Activated CD4-positive, alpha-beta T cell treated with anti-CD3 and anti-CD28 coated beads, Interleukin-10, Interleukin-2, amounts not matched to agents 100 ng/mL and 50 ng/mL, durations not matched to agents 16 hours and 8 hours (primary cell): ENCODE results near the gene RNF112.

Source experiments
- DNase-seq: peaks from one replicate; pipeline ENCODE4 v3.0.0-alpha.2; 2020

The RNF112 gene

DNA sequence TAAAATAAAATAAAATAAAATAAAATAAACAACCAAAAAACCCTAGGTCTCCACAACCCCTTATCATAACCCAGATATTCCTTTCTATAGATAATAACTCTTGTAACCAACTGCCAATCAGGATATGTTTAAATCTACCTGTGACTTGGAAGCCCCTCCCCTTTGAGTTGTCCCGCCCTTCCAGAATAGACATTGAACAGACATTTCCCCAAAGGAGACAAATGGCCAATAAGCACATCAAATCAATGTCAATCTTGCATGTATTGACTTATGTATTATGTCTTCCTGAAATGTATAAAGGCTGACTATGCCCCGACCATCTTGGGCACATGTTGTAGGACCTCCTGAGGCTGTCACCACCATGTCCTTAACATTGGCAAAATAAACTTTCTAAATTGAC, 34.2 kb upstream of the RNF112 start:
- DNase-seq: peak; percentile 16

DNA sequence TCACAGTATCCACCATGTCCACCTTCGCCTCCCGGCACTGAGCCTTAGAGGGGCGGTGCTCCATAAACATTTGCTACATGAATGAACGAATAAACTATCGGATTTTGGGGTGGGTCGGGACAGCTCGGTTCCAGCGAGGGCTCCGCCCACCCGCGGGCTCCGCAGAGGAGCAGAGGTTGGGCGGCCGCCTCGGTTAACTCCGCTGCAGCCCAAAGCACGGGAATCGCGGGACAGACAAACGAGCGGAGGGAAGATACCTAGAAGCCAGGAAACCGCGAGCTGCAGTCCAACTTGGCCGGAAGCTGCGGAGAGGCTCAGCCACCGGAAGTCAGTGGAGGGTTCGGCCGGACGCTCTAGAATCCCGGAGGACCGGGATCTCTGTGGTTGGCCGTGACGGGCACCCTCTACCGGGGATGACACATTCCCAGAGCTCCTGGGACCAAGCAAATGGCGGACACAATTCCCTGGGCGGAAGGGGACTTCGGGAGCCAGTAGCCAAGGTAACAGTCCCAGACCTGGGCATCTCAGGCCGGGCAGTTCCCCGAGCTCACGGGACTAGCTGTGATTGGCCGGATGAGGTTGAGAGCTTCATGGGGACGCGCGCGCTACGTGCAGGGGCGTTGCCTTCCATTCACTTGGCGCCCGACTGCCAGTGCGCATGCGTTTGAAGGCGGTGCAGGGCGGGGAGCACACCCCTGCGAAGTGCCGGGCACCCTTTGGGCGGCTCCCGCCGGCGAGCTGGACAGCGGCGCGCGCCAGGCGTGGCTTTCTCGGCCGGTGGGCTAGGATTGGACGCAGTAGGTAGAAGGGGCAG, 33.2 kb upstream of the RNF112 start:
- DNase-seq: peak; percentile 99

DNA sequence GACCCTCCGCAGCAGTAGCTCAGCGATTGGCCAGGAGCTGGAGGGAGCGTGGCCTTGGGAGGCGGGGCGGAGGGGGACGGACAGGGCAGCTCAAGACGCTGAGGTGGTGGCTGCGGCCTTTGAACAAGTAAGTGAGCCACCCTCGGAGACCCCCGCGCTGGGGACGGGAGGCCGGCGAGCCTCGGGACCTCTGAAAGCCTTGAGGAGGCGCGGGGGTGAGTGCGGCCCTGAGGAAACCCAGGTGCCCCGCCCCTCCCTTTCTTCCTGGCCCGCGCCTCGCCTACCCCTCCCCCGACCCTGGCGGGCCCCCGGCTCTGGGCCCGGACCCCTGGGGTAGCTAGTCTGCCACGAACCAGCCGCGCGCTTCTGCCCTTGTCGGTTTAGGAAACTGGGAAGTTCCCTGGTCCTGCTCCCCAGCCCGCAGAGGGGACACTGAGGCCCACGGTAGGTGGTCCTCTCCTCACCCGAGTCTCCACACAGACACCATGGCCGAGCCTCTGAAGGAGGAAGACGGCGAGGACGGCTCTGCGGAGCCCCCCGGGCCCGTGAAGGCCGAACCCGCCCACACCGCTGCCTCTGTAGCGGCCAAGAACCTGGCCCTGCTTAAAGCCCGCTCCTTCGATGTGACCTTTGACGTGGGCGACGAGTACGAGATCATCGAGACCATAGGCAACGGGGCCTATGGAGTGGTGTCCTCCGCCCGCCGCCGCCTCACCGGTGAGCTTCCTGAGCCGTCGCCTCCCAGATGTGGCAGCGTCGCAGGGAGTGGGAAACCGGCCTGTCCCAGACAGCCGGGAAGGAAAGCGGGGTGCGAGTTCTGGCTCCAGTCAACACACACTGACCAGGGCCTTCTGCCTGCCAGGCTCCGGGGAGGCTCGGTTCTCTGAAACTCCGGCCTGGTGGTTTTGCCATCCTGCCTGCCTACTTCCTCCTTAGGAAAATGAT, 32.3 kb upstream of the RNF112 start, which contains the start of gene MAPK7:
MAPK7 (plus strand) TSS at position 83 of the 945 bp plus-strand sequence; CDS start at position 486, 403 bp downstream.
- no peak for DNase-seq

DNA sequence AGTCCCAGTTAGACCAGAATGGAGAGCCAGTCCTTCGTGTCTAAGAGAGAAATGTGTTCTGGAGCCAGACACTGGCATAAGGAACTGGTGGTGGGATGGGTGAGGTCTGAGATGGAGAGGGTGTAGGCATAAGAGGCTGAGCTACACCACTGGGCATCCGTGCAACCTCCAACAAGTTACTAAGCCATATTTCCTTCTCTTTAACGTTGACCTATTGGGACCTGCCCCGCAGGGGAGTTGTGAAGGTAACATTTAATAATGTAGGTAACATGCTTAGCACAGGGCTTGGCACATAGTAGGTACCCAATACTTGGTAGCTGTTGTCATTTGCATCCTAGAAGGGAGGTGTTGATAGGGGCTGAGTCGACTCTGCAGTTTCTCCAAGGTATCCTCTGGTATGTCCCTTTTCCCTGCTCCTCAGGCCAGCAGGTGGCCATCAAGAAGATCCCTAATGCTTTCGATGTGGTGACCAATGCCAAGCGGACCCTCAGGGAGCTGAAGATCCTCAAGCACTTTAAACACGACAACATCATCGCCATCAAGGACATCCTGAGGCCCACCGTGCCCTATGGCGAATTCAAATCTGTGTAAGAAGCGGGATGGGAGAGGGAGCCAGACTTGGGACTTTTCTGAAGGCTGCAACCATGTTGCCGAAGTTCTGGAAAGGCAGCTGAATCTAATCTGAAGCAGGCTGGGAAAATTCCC, 31.5 kb upstream of the RNF112 start:
- no peak for DNase-seq

DNA sequence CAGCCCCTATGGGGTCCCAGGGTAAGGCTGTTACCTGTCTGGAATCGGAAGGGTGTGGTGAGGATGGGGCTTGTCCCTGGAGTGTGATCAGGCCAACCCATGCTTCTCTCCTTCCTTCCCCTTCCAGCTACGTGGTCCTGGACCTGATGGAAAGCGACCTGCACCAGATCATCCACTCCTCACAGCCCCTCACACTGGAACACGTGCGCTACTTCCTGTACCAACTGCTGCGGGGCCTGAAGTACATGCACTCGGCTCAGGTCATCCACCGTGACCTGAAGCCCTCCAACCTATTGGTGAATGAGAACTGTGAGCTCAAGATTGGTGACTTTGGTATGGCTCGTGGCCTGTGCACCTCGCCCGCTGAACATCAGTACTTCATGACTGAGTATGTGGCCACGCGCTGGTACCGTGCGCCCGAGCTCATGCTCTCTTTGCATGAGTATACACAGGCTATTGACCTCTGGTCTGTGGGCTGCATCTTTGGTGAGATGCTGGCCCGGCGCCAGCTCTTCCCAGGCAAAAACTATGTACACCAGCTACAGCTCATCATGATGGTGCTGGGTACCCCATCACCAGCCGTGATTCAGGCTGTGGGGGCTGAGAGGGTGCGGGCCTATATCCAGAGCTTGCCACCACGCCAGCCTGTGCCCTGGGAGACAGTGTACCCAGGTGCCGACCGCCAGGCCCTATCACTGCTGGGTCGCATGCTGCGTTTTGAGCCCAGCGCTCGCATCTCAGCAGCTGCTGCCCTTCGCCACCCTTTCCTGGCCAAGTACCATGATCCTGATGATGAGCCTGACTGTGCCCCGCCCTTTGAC, 30.3 kb upstream of the RNF112 start:
- DNase-seq: no peak

DNA sequence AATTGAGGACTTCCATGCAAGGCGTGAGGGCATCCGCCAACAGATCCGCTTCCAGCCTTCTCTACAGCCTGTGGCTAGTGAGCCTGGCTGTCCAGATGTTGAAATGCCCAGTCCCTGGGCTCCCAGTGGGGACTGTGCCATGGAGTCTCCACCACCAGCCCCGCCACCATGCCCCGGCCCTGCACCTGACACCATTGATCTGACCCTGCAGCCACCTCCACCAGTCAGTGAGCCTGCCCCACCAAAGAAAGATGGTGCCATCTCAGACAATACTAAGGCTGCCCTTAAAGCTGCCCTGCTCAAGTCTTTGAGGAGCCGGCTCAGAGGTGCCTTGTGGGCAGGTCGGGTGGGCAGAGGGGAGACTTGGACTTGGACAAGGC, 29.7 kb upstream of the RNF112 start:
- DNase-seq: no peak

DNA sequence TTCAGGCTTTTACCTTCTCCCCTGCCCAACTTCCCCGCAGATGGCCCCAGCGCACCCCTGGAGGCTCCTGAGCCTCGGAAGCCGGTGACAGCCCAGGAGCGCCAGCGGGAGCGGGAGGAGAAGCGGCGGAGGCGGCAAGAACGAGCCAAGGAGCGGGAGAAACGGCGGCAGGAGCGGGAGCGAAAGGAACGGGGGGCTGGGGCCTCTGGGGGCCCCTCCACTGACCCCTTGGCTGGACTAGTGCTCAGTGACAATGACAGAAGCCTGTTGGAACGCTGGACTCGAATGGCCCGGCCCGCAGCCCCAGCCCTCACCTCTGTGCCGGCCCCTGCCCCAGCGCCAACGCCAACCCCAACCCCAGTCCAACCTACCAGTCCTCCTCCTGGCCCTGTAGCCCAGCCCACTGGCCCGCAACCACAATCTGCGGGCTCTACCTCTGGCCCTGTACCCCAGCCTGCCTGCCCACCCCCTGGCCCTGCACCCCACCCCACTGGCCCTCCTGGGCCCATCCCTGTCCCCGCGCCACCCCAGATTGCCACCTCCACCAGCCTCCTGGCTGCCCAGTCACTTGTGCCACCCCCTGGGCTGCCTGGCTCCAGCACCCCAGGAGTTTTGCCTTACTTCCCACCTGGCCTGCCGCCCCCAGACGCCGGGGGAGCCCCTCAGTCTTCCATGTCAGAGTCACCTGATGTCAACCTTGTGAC, 29.1 kb upstream of the RNF112 start:
- DNase-seq: no peak

DNA sequence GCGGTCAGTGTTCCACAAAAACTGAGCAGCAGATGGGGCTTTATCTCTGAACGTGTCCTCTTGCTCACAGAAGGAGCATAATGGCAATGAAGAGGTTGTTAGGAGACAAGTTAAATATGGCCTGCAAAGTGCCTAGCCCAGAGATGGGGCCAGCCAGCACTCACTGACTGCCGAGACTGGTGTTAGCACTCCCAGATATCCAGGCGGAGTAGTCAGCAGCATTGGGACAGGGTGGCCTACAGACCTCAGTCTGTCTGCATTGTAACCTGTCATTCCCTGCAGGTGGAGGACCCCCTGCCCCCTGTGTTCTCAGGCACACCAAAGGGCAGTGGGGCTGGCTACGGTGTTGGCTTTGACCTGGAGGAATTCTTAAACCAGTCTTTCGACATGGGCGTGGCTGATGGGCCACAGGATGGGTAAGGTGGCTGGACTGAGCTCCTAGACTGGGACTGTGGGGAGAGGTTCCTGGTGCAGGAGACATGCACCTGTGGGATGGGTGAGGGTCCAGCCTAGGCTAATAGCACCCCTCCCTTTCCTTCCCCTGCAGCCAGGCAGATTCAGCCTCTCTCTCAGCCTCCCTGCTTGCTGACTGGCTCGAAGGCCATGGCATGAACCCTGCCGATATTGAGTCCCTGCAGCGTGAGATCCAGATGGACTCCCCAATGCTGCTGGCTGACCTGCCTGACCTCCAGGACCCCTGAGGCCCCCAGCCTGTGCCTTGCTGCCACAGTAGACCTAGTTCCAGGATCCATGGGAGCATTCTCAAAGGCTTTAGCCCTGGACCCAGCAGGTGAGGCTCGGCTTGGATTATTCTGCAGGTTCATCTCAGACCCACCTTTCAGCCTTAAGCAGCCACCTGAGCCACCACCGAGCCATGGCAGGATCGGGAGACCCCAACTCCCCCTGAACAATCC, 28.2 kb upstream of the RNF112 start:
- DNase-seq: no peak

DNA sequence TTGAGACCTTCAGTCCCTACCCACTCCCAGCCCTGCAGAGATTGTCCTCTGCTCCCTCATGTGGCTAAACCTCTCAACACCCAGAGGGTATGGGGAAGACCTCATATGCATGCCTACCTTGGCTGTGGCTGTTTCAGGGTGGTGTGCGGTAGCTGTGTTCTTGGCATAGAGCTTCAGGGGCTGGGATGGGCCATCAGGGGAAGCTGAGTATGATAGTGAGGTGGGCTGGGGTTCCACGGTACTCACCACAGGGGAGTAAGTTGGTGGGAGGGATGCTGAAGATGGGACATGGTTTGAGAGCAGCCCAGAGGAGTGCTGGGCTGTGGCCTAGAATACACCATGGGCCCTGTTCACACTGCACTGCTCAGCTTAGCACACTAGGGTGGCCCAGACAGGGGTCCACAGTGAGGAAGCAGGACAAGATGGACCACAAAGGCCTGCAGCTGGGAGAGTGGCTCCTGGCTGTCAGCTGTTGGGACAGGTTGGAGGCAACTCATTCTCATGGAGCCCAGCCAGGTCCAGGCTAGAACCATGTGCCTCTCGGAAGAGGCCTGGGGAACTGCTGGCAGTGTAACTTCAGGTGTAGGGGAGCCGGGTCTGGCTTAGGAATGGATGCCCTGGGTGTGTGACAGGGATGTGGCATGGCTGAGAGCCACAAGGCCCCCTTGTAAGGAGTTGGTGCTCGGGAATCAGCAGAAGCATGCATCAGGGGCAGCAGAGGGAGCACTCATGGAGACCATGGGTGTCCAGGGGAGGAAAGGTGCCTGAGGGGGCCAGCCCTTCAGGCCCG, 27.2 kb upstream of the RNF112 start:
- no peak for DNase-seq

DNA sequence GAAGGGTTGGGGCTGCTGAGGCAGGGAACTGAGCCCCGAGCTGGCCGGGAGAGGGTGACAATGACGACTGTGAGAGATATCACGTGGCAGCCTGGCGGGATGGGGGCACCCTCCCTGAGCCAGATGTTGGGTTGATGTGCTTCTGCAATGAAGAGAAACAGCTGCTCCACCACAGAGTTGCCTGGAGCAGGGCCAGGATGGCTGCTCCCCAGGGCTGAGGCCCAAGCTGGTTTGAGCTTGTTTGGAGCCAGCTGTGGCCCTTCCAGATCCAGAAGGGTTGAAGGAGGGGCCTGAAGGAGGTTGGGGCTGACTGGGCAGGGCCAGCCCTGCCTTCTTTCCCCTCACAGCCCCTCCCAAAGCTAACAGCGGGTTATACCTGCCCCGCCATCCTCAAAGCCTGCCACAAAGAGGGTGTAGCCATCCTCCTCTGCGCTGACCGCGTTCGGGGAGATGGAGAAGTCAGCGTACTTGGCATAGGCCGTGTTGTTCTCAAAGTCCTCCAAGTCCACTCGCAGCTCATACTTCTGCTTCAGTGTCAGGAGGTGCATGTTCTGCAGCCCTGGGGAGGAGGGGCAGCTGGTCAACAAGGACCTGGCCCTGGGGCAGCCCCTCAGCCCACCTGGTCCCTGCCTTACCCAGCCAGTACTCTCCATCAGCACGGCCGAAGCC, 26.2 kb upstream of the RNF112 start:
- DNase-seq: no peak

DNA sequence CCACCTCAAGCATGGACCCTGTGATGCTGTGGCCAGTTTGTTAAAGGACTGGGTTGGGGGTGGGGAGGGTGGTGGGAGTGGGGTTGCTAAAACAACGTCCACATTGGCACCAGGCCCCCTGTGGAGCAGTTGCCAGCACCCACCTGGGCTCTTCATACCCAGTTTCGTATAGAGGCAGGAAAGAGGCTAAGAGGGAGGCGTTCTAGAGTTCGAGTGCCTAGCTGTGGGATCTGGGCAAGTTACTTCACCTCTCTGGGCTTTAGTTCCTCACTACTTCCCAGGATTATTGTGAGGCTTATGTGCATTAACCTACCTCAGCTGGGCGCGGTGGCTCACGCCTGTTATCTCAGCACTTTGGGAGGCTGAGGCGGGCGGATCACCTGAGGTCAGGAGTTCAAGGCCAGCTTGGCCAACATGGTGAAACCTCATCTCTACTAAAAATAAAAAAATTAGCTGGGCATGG, 25.5 kb upstream of the RNF112 start:
- DNase-seq: no peak

DNA sequence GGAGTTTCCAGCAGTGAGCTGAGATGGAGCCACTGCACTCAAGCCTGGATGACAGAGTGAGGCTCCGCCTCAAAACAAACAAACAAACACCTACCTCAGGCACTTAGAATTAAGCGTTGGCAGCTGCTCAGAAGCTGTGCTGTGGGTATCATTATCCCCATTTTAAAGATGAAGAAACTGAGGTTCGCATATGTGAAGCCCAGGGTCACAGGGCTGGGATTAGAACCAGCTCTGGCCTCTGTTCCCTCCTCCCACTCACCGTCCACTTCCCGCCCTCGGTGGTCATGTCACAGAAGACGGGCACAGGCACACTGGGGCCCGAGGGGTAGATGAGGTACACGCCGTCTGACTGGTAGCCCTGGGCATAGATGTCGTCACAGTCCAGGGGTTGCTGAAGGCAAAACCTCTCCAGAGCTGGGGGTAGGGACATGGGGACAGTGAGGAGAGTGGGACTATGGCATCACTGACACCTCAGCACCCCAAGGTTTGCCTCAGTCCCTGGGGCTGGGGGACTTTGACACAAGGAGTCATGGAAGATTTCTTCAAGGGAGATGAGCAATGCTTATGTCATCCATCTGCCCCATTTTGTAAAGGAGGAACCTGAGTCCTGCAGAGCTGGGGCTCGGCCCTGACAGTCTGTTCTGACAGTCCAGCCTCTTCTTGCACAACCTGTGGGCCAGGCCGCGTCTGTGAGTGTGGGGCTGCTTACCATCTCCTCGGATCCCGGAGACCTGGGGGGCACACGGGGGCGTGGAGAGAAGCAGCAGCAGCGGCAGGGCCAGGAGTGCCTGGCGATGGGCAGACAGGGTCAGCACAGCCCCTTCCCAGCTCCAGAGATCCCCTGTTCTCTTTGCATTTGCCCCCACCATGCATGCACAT, 24.7 kb upstream of the RNF112 start:
- DNase-seq: no peak

DNA sequence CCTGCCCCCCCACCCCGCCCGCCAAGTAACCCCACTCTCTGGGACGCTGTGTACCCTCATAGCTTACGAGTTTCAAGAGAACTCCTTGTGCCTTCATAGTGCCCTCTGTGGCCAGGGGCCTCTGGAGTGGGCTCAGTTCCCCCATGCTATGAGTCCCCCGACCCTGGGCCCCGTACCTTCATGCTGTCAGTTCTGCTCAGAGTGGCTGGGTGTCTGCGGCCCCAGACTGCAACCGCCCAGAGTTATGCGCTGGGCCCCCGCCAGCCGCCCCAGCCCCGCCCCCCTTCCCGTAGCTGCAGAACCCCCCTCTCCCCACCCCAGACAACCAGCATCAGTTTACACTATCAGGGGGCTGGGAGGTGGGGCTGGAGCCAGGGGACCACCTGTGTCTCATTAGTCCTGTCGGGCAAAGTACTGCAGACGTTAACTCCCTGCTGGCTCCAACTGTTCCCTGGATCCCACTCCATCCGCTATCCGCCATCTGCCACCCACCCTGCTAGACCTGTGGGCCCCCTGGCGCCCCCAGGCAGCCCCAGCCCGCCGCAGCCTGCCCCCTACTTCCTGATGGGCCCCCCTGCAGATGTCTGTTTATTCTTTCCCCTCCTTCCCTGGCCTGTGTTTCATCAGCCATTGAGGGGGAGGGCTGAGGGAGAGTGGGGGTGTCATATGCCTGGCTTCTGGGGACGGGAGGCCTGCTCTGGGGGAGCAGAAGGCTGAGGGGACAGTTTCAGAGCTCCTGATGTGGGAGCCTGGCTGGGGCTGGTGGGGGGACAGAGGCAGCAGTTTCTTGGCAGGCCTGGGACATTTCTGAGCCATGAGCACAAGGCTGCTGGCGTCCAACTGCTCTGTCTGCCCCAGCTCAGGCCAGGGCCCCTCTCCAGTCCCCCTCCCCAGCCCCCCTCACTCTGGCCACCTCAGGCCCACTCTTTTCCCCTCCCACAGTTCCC, 23.8 kb upstream of the RNF112 start, which contains the start of gene MFAP4:
MFAP4 (minus strand) TSS at position 217 of the 947 bp plus-strand sequence; CDS start at position 182, 35 bp downstream.
- DNase-seq: no peak

DNA sequence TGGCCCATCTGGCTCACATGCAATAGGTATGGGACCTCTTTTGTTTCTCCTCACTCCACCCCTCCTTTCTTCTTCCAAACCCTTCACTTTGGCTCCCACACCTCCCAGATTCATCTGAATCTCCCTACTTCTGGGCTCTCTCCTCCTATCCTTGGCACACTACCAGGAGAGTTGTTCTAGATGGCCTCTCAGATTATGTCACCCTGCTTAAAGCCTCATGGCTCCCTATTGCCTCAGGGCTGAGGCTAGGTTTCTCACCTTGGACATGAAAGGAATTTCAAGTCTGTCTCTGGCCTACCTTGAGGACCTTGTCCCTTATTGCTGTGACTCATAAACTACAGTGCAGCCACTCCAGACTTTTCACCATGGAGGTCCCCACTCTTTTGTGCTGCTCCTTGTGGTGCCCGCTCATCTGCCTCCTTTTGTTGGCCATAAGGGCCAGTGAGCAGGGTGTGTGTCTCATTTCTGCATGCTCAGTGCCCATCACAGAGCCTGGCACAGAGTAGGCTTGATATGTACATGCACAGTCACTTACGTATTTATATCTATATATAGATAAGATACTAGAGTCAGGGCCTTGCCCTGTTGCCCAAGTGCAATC, 23.0 kb upstream of the RNF112 start:
- no peak for DNase-seq

DNA sequence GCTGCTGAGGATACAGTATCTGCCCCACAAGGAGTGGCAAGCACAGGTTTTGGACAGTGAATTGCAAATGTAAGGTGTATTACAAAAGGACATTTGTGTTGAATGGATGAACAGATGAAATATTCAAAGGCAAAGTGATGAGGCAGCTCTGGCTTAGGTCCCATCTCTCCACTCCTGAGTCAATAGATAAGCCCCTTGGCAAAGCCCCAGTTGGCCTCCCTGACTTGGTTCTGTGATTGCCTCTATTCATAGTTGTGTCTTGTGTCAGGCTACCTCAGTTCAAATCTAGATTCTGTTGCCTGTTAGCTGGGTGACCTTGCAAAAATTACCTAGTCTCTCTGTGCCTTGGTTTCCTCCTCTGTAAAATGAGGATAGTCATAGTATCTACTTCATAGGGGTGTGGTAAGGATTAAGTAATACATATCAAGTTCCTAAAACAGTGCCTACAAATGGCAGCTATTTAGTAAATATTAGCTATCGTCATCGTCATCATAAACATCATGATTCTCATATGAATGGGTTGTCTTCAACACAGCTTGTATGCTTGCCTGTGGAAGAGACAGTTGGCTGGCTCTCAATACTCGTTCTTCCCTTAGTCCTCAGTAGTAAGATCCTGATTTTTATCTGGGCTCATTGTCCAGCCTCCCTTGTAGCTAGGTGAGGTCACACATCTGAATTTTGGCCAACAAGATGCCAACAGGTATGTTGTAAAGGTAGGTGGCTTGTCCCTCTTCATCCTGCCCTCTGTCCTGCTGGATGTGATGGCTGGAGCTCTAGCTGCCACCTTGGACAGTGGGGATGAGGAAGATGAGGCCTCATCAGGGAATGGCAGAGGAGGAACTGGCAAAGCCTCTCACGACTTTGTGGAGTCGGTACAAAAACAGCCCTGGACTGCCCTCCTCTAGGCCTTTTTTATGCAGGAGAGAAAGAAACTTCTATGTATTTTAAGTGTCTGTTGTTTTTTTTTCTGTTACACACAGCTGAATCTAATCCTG, 21.9 kb upstream of the RNF112 start:
- no peak for DNase-seq
